ENCODE results near the gene ZBTB44.

DNA sequence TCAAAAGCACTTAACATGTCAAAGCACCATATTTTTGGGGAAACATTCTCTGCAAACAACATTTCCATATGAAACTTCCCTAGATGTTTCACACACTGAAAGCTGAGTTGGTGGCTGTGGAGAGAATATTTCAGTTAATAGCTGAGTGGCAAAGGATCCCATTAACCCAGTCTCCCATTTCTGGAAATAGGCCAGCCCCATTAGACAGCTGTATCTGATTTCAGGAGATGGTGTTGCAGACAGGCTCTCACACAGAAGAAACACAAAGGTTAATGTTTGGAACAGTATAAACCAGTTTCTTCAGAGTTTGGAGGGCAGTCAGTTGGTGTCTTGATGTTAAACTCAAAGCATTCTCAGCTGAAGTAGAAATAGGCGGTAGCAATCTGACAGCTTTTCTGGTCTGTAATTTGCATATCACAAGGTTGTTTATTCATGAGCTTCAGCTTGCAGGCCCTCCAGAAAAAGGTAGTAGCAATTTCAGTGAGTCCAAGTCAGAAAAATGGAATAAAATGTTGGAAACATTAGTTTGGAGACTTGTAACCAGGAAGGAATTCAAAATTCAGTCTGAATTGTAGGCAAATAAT is 15.5 kb upstream of the ZBTB44 start:
- TF ChIP-seq EZH2 (IDR thresholded peaks at IDR 0.05) (no peak), POLR2AphosphoS5 (IDR thresholded peaks at IDR 0.05; ENCODE audit: borderline replicate concordance, low read depth, low read length) (no peak), FOXP2 (optimal IDR thresholded peaks at IDR 0.05; ENCODE audit: control extremely low read depth, extremely low read length, insufficient read depth) (no peak)
